Measurements from ENCODE around the gene SIPA1L3. TPM values are rescaled to one million over a fixed set of nuclear protein-coding genes. Genes with fewer than 3 reads are reported as not detected.

The SIPA1L3 gene
- total RNA-seq, 1 experiment from 2014 or later = 36.0 TPM

DNA sequence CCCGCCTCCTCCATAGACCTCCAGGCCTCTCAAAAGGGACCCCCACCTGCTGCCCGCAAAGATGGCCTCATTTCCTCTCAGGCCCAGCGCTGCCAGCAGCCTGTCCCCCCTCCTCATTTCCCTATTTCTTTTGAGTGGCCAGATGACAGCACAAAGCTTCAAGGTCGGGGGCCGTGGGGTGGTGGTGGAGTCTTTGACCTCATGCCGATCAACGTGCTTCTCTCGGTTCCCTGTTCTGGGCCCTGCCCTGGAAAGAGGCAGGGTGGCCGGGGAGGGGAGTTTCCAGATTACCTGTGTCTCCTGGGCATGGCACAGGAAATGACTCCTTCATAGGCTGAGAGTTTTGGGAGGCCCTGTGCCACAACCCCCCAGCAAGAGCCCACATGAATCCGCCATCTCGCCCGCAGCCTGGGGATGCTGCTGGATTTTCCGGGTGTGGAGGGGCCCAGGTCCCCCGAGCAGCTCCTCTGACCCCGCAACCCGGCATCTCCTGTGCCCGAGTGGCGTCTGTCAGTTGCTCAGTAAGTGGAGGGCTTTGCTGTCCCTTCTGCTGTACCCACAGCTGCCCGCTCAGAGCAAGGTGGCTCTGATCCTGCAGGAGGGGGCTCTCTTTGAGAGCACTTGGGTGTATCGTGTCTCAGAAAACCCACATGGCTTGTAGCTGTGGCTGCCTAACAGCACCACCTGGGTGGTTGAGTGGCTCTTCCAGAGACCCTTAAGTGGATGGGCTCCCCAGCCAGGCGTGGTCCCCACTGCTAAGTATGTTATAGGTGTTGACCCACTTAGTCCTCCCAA lies 139.4 kb downstream of the SIPA1L3 start:
- Mint-ChIP-seq H3K4me3 (ENCODE audit: unreplicated experiment) (no peak overlapping the region), H3K36me3 (ENCODE audit: insufficient read depth, unreplicated experiment) (no peaks in the 10 kb centered on the region), H3K9me3 (ENCODE audit: unreplicated experiment) (no peaks in the 10 kb centered on the region), H3K27ac (ENCODE audit: low read depth, unreplicated experiment) (no peak overlapping the region), H3K4me1 (ENCODE audit: insufficient read depth, unreplicated experiment) (no peaks in the 10 kb centered on the region), H3K27me3 (ENCODE audit: insufficient read depth, unreplicated experiment) (no peaks in the 10 kb centered on the region)
- CTCF ChIA-PET = interaction anchor here (0.6 to 0.7 kb wide), 2 partner anchors 32 to 51 kb away, joined by 3 to 5 read pairs; no protein-coding TSS in a partner anchor
- DNase-seq (ENCODE audit: unreplicated experiment) = no peak
- TF ChIP-seq CTCF (IDR thresholded peaks at IDR 0.05; ENCODE audit: unreplicated experiment) = no peak
- POLR2A ChIA-PET = no interaction called here
- BruUV-seq (replicated peaks) = no TSS peak
- intact Hi-C loops (cut with micrococcal nuclease) = no loop called here

DNA sequence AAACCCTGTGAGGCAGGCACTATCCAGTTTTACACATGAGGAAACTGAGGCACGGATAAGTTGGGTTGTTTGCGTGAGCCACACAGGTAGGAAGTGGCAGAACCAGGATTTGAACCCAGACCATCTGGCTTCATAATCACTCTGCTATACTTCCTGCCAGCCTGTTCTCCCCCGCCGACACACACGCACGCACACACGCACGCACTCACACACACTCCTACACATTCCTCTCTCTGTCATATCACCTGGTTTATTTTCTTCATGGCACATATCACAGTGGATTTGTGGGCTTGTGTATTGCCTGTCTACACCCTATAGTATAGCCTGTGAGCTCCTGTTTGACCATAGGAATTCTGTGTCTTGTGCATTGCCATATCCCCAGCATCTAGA lies 140.0 kb downstream of the SIPA1L3 start:
- POLR2A ChIA-PET = no interaction called here
- CTCF ChIA-PET = interaction anchor here (0.5 kb wide), 1 partner anchor 62 kb away, joined by 3 read pairs; no protein-coding TSS in a partner anchor
- no peak overlapping the region for H3K4me3 Mint-ChIP-seq (ENCODE audit: unreplicated experiment)

DNA sequence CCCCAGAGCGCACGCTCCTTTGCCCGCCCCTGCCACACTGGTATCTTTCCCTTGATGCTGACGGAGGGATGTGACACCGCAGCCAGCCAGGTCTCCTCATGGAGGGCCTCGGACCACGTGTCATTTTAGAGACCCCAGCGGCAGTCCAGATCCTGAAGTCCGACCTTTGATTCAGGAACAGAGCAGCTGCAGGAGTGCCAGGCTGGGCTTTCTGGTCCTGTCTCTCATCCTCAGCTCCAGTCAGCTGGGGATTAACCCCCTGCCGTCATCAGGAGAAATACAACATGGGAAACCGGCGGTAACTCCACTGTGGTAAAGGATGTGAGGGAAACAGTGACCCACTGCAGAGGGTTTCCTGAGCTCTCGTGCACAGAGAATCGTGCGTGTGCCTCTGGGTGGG lies 140.6 kb downstream of the SIPA1L3 start:
- POLR2A ChIA-PET = no interaction called here
- no peaks in the 10 kb centered on the region for H3K9me3 Mint-ChIP-seq (ENCODE audit: unreplicated experiment)
- no TSS peak for BruUV-seq (replicated peaks)
- no peak overlapping the region for H3K4me3 Mint-ChIP-seq (ENCODE audit: unreplicated experiment)
- DNase-seq (ENCODE audit: unreplicated experiment) = no peak
- H3K27ac Mint-ChIP-seq (ENCODE audit: low read depth, unreplicated experiment) = no peak overlapping the region
- intact Hi-C loops (cut with micrococcal nuclease) = no loop called here
- no peak for TF ChIP-seq CTCF (IDR thresholded peaks at IDR 0.05; ENCODE audit: unreplicated experiment)
- H3K27me3 Mint-ChIP-seq (ENCODE audit: insufficient read depth, unreplicated experiment) = no peaks in the 10 kb centered on the region
- no peaks in the 10 kb centered on the region for H3K4me1 Mint-ChIP-seq (ENCODE audit: insufficient read depth, unreplicated experiment)
- CTCF ChIA-PET = interaction anchor here (0.5 kb wide), 1 partner anchor 62 kb away, joined by 3 read pairs; no protein-coding TSS in a partner anchor
- no peaks in the 10 kb centered on the region for H3K36me3 Mint-ChIP-seq (ENCODE audit: insufficient read depth, unreplicated experiment)

More for the DNA sequence above, 140.0 kb downstream of the SIPA1L3 start:
- TF ChIP-seq CTCF (IDR thresholded peaks at IDR 0.05; ENCODE audit: unreplicated experiment) = no peak
- intact Hi-C loops (cut with micrococcal nuclease) = no loop called here
- Mint-ChIP-seq H3K9me3 (ENCODE audit: unreplicated experiment) (no peaks in the 10 kb centered on the region), H3K27me3 (ENCODE audit: insufficient read depth, unreplicated experiment) (no peaks in the 10 kb centered on the region), H3K4me1 (ENCODE audit: insufficient read depth, unreplicated experiment) (no peaks in the 10 kb centered on the region), H3K27ac (ENCODE audit: low read depth, unreplicated experiment) (no peak overlapping the region), H3K36me3 (ENCODE audit: insufficient read depth, unreplicated experiment) (no peaks in the 10 kb centered on the region)
- no TSS peak for BruUV-seq (replicated peaks)
- no peak for DNase-seq (ENCODE audit: unreplicated experiment)

DNA sequence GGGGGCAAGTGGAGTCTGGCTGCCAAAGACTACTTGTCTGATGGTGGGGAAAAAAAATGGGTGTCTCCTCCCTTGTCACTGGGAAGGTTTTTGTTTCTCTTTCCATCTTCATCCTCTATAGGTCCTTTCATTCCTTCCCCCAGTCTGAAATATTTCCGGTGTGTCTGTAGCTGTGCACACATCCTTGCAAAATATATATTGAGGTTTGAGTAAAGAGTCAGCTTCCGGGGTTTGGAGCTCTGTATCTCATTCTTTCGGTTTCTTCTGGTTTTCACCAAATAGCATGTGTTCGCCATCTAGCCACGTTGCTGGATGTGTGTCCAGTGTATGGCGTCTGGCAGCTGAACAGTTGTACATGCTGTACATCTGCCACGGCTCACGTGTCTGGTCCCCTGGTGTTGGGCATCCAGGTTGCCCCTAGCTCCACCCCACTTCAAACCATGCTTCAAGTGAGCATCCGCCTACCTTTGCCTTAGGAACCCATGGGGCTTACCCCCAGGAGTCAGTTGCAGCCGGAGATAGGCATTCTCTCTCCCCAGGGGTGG lies 142.2 kb downstream of the SIPA1L3 start:
- TF ChIP-seq CTCF (IDR thresholded peaks at IDR 0.05; ENCODE audit: unreplicated experiment) = no peak
- no peak overlapping the region for H3K27ac Mint-ChIP-seq (ENCODE audit: low read depth, unreplicated experiment)
- POLR2A ChIA-PET = no interaction called here
- H3K4me3 Mint-ChIP-seq (ENCODE audit: unreplicated experiment) = no peak overlapping the region
- CTCF ChIA-PET = interaction anchor here (0.8 kb wide), 1 partner anchor 147 kb away, joined by 4 read pairs; no protein-coding TSS in a partner anchor
- BruUV-seq (replicated peaks) = no TSS peak
- peak; percentile 9 for DNase-seq (ENCODE audit: unreplicated experiment)
- H3K27me3 Mint-ChIP-seq (ENCODE audit: insufficient read depth, unreplicated experiment) = no peaks in the 10 kb centered on the region
- H3K4me1 Mint-ChIP-seq (ENCODE audit: insufficient read depth, unreplicated experiment) = no peaks in the 10 kb centered on the region
- H3K9me3 Mint-ChIP-seq (ENCODE audit: unreplicated experiment) = no peaks in the 10 kb centered on the region
- H3K36me3 Mint-ChIP-seq (ENCODE audit: insufficient read depth, unreplicated experiment) = no peaks in the 10 kb centered on the region
- intact Hi-C loops (cut with micrococcal nuclease) = no loop called here
